Loucy (cell line): ENCODE data around the gene GNAO1.

Experiments used
- EZH2phosphoT487 ChIP-seq: fragments of 200-600 bp; IDR thresholded peaks from 2 replicates; pipeline ENCODE4 v1.6.1; 2018; ENCODE audit warnings: antibody characterized with exemption, mild to moderate bottlenecking, moderate library complexity, borderline replicate concordance
- TF ChIP-seq, protein P1 (sequence below): fragments of 200-600 bp; sonication (generic); conservative IDR thresholded peaks from 2 replicates; pipeline ENCODE4 v1.5.1; 2014; ENCODE audit warnings: mild to moderate bottlenecking, antibody characterized with exemption, low read length

DNA sequence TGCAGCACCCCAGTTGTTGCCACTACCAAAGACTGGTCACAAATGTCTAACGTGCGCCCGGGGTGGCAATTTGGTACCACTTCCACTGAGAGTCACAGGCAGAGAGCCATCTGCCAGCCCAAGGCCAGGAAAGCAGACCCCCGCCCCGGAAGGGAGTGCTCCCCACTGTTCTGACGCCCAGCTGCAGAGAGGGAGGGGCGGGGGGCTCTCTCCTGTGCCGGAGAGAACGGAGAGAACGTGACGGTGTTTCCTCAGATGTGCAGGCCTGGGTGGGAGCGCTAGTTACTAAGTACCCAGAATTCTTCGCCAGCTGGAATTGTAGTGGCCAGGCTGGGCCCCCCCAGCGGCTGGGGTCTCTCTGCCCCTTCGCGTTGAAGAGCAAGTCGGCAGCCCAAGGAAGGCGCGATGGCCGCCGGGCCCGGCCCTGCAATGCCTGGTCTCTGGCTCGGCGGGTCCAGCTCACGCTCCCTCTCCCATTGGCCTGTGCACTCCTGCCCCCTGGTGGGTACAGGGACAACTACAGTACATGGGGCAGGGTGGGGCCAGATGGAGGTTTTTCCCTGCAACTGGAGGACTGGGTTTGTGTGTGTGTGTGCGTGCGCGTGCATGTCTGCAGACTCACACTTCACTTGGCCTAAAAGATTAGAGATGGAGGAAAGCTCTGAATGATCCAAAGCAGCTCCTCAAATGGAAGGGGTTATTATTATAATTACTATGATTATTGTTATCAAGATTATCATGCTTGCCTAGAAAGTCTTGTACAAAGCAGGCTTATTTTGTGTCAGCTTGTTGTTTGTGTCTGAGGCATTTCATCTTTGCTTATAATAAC lies 126.9 kb downstream of the GNAO1 start:
- TF ChIP-seq, protein P1, sequence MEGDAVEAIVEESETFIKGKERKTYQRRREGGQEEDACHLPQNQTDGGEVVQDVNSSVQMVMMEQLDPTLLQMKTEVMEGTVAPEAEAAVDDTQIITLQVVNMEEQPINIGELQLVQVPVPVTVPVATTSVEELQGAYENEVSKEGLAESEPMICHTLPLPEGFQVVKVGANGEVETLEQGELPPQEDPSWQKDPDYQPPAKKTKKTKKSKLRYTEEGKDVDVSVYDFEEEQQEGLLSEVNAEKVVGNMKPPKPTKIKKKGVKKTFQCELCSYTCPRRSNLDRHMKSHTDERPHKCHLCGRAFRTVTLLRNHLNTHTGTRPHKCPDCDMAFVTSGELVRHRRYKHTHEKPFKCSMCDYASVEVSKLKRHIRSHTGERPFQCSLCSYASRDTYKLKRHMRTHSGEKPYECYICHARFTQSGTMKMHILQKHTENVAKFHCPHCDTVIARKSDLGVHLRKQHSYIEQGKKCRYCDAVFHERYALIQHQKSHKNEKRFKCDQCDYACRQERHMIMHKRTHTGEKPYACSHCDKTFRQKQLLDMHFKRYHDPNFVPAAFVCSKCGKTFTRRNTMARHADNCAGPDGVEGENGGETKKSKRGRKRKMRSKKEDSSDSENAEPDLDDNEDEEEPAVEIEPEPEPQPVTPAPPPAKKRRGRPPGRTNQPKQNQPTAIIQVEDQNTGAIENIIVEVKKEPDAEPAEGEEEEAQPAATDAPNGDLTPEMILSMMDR, result peak; percentile 87
- TF ChIP-seq EZH2phosphoT487, result no peak
